Transverse colon (tissue), 4 donors: ENCODE data around the gene LBHD2. TPM values are rescaled to one million over a fixed set of nuclear protein-coding genes. Genes with fewer than 3 reads are reported as not detected.

Source experiments
- DNase-seq: peaks from one replicate; pipeline ENCODE4 v3.0.0-alpha.2; 2019
- H3K27ac ChIP-seq, 4 donors: fragments of 200-600 bp; sonication (generic); 2 replicates each; pipeline ENCODE4 v1.5.1; 2016 to 2018; ENCODE audit warnings: inconsistent platforms in 4 of 4
- H3K27me3 ChIP-seq: fragments of 200-600 bp; sonication (generic); 2 replicates; pipeline ENCODE4 v1.5.1; 2017; ENCODE audit warnings: inconsistent platforms
- H3K36me3 ChIP-seq, 4 donors: fragments of 200-600 bp; sonication (generic); 2 replicates each; pipeline ENCODE4 v1.5.1; 2017 to 2019; ENCODE audit warnings: inconsistent platforms in 4 of 4
- H3K4me1 ChIP-seq, 4 donors: fragments of 200-600 bp; sonication (generic); 2 replicates each; pipeline ENCODE4 v1.5.1; 2017 to 2020; ENCODE audit warnings: inconsistent platforms in 4 of 4
- H3K4me3 ChIP-seq, 4 donors: fragments of 200-600 bp; sonication (generic); 1 replicate in 1 of 4; 2 replicates in 3 of 4; pipeline versions ENCODE4 v1.5.1 to v1.6.1; 2017 to 2019; ENCODE audit warnings: inconsistent platforms in 4 of 4
- H3K9me3 ChIP-seq, 2 donors: fragments of 200-600 bp; sonication (generic); 2 replicates each; pipeline ENCODE4 v1.5.1; 2017 to 2019; ENCODE audit warnings: inconsistent platforms in 2 of 2
- CTCF ChIP-seq, 5 experiments: fragments of 200-600 bp in 3 of 5; fragments of 450-650 bp in 2 of 5; sonication (generic) in 3 of 5; IDR thresholded peaks; 1 replicate in 2 of 5; 2 replicates in 3 of 5; pipeline ENCODE4 v1.5.1; 2016 to 2017; ENCODE audit warnings: antibody characterized with exemption in 5 of 5, inconsistent platforms in 3 of 5, mild to moderate bottlenecking in 2 of 5, moderate library complexity in 1 of 5
- EP300 ChIP-seq: sonication (generic); formaldehyde crosslinking; IDR thresholded peaks from one replicate; pipeline ENCODE4 v1.6.1; 2017; ENCODE audit warnings: antibody characterized with exemption, low read depth
- POLR2A ChIP-seq: fragments of 450-650 bp; IDR thresholded peaks from one replicate; pipeline ENCODE4 v1.6.1; 2016; ENCODE audit warnings: antibody characterized with exemption, mild to moderate bottlenecking, moderate library complexity
- POLR2AphosphoS5 ChIP-seq, 3 donors: sonication (generic); formaldehyde crosslinking; IDR thresholded peaks; one replicate each; pipeline ENCODE4 v1.6.1; 2016; ENCODE audit warnings: antibody characterized with exemption in 3 of 3
- WGBS, 2 donors: methylation state at CpG; one replicate each; pipeline ENCODE4 v1.1.5; 2018; ENCODE audit warnings: low coverage in 1 of 2; 5-methylcytosine and 5-hydroxymethylcytosine counted together
- in situ Hi-C, 4 donors: fragments of 200-750 bp; cut with MboI; loops; one replicate each; pipeline versions ENCODE4 v1.15.0 to v1.15.1; 2017; ENCODE audit warnings: low sequenced_read_pairs in 3 of 4, low pct_ligation_motif_present in 1 of 4, low pct_unique_long_range_greater_than_20kb in 1 of 4
- intact Hi-C: fragments of 100-400 bp; cut with DNase I; formaldehyde crosslinking; loops from one replicate; pipeline ENCODE4 v1.15.1; 2023; ENCODE audit warnings: low total_unique reads
- total RNA-seq, 4 donors: library from RNA; depleted of rRNA; stranded (reverse); fragments of >200 nt; gene quantifications; one replicate each; pipeline ENCODE4 v1.1.0, GENCODE V29; 2016

The LBHD2 gene
- total RNA-seq, 4 donors from 2014 or later = not detected

DNA sequence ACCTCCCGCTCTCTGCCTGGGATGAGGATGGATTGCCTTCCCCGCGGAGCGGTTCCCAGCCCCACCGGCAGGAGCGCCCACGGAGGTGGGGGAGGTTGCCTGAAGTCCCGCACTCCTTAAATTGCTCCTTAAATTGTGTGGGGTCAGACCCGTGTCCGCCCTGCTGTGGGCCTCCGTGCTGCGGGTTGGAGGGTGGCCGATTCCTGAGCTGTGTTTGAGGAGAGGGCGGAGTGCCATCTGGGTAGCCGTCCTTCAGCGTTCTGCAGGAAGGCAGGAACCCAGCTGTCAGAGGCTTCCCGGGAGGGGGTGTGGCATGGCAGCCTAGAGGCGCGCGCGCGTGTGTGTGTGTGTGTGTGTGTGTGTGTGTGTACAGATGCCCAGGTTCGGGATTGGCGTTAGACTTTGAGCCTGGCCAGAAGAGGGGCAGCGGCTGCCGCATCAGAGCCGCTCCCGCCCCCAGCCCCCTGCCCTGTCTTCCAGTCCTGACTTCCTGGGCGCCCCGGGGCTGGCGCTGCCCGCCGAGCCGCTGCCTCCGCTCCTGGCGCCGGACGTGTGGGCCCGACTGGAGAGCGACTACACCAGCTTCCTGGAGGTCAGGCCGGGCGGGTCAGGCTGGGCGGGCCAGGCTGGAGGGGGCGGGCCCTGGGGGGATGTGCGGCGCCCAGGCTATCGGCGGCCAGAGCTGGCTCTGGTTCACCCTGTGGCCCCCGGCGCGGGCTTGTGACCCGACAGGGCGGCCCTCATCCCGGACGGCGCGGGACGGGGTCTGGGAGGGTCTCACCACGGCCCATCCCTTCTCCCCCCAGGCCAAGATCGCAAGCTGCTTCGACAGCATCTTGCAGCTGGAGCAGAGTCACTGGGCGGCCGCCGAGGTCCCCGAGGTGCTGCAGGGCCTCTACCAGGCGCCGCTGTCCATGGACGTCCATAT is 19.7 kb downstream of the LBHD2 start:
- 12% methylated on average over 42 of the region's 68 CpGs; no CpG with 5 or more reads in 1 of the 2 donors for WGBS, 2 donors

DNA sequence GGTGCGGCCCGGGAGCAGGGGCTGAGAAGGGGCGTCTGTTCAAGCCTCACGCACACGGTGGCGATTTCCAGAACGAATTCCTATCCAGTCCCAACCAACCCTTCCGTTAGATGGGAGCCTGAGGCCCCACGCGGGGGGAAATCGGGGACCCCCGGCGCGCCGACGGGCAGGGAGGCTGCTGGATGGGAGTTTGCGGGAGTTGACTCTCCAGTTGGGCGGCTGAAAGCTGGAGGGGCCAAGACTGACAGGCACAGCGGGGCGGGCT is 20.3 kb downstream of the LBHD2 start:
- intact Hi-C loops (loop anchor here (2.0 kb wide), 1 partner anchor 188 kb away; no protein-coding TSS in a partner anchor), in situ Hi-C loops (loop anchor here in 3 of 4 donors (10.0 kb wide), 2 partner anchors 180 to 190 kb away; no protein-coding TSS in a partner anchor)
- DNase-seq = no peak
- WGBS, 2 donors = 9% methylated on average over 16 of the region's 20 CpGs; no CpG with 5 or more reads in 1 of the 2 donors
- Histone ChIP-seq H3K9me3 (no peaks in the 10 kb centered on the region), H3K27me3 (peaks cover 32% of the 10 kb centered on the region), H3K4me3 (peak overlapping the region in 2 of 4 donors; percentile 27 to 33), H3K4me1 (peaks cover 12 to 35% (median 24%) of the 10 kb centered on the region in 4 donors), H3K27ac (peak overlapping the region in 2 of 4 donors; percentile 47 to 61), H3K36me3 (no peaks in the 10 kb centered on the region)
- TF ChIP-seq EP300 (no peak), POLR2AphosphoS5 (IDR thresholded peaks at IDR 0.05) (no peak), CTCF (IDR thresholded peaks at IDR 0.05) (no peak), POLR2A (no peak)

More for the DNA sequence above, 19.7 kb downstream of the LBHD2 start:
- Histone ChIP-seq H3K27me3 (peaks cover 32% of the 10 kb centered on the region), H3K36me3 (no peaks in the 10 kb centered on the region), H3K4me1 (peaks cover 12 to 37% (median 26%) of the 10 kb centered on the region in 4 donors), H3K4me3 (peak overlapping the region in 2 of 4 donors; percentile 27 to 33), H3K27ac (peak overlapping the region in 2 of 4 donors; percentile 47 to 61), H3K9me3 (no peaks in the 10 kb centered on the region)
- intact Hi-C loops = loop anchor here (2.0 kb wide), 1 partner anchor 189 kb away; no protein-coding TSS in a partner anchor
- peak; percentile 84 for DNase-seq
- peak; percentile 31 for TF ChIP-seq POLR2A
- no peak for TF ChIP-seq EP300
- peak; percentile 16 to 35 (median 30) for TF ChIP-seq POLR2AphosphoS5 (IDR thresholded peaks at IDR 0.05)
- TF ChIP-seq CTCF (IDR thresholded peaks at IDR 0.05) = peak in 4 of 5 experiments; percentile 16 to 69 (median 35)
- in situ Hi-C loops = loop anchor here in 3 of 4 donors (10.0 kb wide), 2 partner anchors 181 to 191 kb away; no protein-coding TSS in a partner anchor

- in situ Hi-C loops (loop anchor here in 3 of 4 donors (10.0 kb wide), 2 partner anchors 180 to 190 kb away; no protein-coding TSS in a partner anchor), intact Hi-C loops (loop anchor here (2.0 kb wide), 1 partner anchor 188 kb away; no protein-coding TSS in a partner anchor)
- Histone ChIP-seq H3K36me3 (no peaks in the 10 kb centered on the region), H3K27ac (peak overlapping the region in 1 of 4 donors; percentile 41), H3K27me3 (peaks cover 32% of the 10 kb centered on the region), H3K9me3 (no peaks in the 10 kb centered on the region), H3K4me3 (peak overlapping the region in 2 of 4 donors; percentile 2 to 27), H3K4me1 (peaks cover 12 to 39% (median 26%) of the 10 kb centered on the region in 4 donors)
- TF ChIP-seq CTCF (IDR thresholded peaks at IDR 0.05) = peak; percentile 97 to 99 (median 98)
- no peak for TF ChIP-seq EP300
- TF ChIP-seq POLR2A = peak; percentile 31
- TF ChIP-seq POLR2AphosphoS5 (IDR thresholded peaks at IDR 0.05) = peak in 1 of 3 donors; percentile 12
- WGBS, 2 donors = 6 to 8% methylated on average over 6 to 46 of the region's 59 CpGs
- DNase-seq = peak; percentile 78
These were observed 20.8 kb downstream of the LBHD2 start for GRCh38 chr14:103104654-103105452.
